Ectodermal cell (in vitro differentiated cells): ENCODE results near the gene LRP4.

ENCODE experiments used
- H3K27ac ChIP-seq: 2 replicates; pipeline ENCODE4 v1.7.0; 2013; ENCODE audit warnings: mild to moderate bottlenecking, low read depth, low read length; ENCODE audit not compliant: insufficient read depth, poor library complexity, severe bottlenecking
- H3K27me3 ChIP-seq: 2 replicates; pipeline ENCODE4 v1.7.0; 2013; ENCODE audit warnings: mild to moderate bottlenecking, low read length; ENCODE audit not compliant: insufficient read depth, control insufficient read depth, poor library complexity, severe bottlenecking
- H3K36me3 ChIP-seq: one replicate; pipeline ENCODE4 v1.7.0; 2013; ENCODE audit warnings: low read length; ENCODE audit not compliant: control insufficient read depth, insufficient read depth
- H3K4me1 ChIP-seq: one replicate; pipeline ENCODE4 v1.7.0; 2013; ENCODE audit warnings: low read length; ENCODE audit not compliant: control insufficient read depth, insufficient read depth
- H3K4me3 ChIP-seq: 2 replicates; pipeline ENCODE4 v1.7.0; 2013; ENCODE audit warnings: low read depth, low read length, control low read depth; ENCODE audit not compliant: insufficient read depth
- H3K9me3 ChIP-seq: 2 replicates; pipeline ENCODE4 v1.7.0; 2013; ENCODE audit warnings: mild to moderate bottlenecking, low read length, moderate library complexity; ENCODE audit not compliant: control insufficient read depth
- WGBS, 2 experiments: methylation state at CpG; one replicate each; pipeline ENCODE4 v1.1.7; 2013; ENCODE audit warnings: missing lambda C conversion rate in 2 of 2; 5-methylcytosine and 5-hydroxymethylcytosine counted together

Gene LRP4

DNA sequence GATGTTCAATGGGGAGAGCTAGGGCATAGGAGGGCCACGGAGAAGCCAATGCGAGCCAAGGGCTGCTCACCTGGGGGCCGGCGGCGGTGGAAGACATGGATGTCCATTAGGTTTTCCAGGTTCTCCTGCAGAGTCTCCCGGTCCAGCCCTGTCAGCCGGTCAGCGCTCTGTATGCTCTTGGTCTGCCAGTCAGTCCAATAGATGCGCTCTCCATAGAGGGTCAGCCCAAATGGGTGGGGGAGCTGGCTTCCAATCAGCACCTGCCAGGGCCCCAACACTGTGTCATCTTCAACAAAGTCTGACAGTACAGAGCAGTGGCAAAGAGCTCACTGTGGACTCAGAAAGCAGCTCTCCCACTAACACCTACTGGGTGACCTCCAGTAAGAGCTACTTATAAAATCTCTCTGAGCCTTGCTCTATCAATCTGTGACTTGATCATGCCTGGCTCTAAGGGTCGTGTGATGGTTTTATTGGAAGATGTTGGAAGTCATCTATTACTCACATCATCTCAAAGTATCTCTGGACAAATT, 39.2 kb downstream of the LRP4 start:
- no peaks in the 10 kb centered on the region for H3K9me3 ChIP-seq
- no peaks in the 10 kb centered on the region for H3K27me3 ChIP-seq
- H3K4me3 ChIP-seq, result no peak overlapping the region
- H3K4me1 ChIP-seq, result no peaks in the 10 kb centered on the region
- H3K36me3 ChIP-seq, result peaks cover 74% of the 10 kb centered on the region
- no peak overlapping the region for H3K27ac ChIP-seq
- WGBS, 2 experiments, result 91 to 94% methylated on average over 9 to 10 of the region's 10 CpGs

- Histone ChIP-seq H3K4me1 (no peaks in the 10 kb centered on the region), H3K4me3 (no peak overlapping the region), H3K27ac (no peak overlapping the region), H3K9me3 (no peaks in the 10 kb centered on the region), H3K27me3 (no peaks in the 10 kb centered on the region), H3K36me3 (peaks cover 84% of the 10 kb centered on the region)
- 80 to 100% methylated on average over 1 of the region's 1 CpG for WGBS, 2 experiments
Measured at GRCh38 chr11:46877580-46877979, 40.8 kb downstream of the LRP4 start.

- no peak overlapping the region for H3K4me3 ChIP-seq
- peaks cover 88% of the 10 kb centered on the region for H3K36me3 ChIP-seq
- no peak overlapping the region for H3K27ac ChIP-seq
- H3K4me1 ChIP-seq, result no peaks in the 10 kb centered on the region
- no peaks in the 10 kb centered on the region for H3K9me3 ChIP-seq
- H3K27me3 ChIP-seq, result no peaks in the 10 kb centered on the region
- 96 to 97% methylated on average over 11 of the region's 11 CpGs for WGBS, 2 experiments
Measured at GRCh38 chr11:46876471-46876870, 41.9 kb downstream of the LRP4 start.

GRCh38 chr11:46874586-46874985, 43.8 kb downstream of the LRP4 start:
- H3K9me3 ChIP-seq, result no peaks in the 10 kb centered on the region
- H3K4me3 ChIP-seq, result no peak overlapping the region
- no peak overlapping the region for H3K27ac ChIP-seq
- H3K4me1 ChIP-seq, result no peaks in the 10 kb centered on the region
- WGBS, 2 experiments, result 94 to 96% methylated on average over 6 of the region's 6 CpGs
- H3K27me3 ChIP-seq, result no peaks in the 10 kb centered on the region
- peaks cover 91% of the 10 kb centered on the region for H3K36me3 ChIP-seq

DNA sequence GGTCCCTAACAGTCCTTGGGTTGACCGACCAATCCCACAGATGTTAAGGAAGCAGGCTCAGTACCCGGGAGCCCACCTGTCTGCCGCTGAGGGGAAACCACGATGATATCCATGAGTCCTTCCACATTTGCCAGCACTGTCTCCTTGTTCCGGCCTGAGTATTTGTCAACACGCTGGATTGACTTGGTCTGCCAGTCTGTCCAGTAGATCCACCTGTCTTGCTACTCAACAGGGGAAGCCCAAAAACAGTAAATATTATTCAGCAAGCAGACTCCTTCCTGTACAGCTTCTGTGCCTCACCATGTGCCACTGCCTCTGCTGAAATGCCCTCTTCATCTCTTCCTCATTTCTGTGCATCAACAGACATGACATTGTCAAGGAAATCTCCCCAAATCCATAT, 49.4 kb downstream of the LRP4 start:
- WGBS, 2 experiments, result 94 to 97% methylated on average over 6 of the region's 6 CpGs
- no peaks in the 10 kb centered on the region for H3K9me3 ChIP-seq
- no peak overlapping the region for H3K27ac ChIP-seq
- no peaks in the 10 kb centered on the region for H3K27me3 ChIP-seq
- H3K4me3 ChIP-seq, result no peak overlapping the region
- H3K4me1 ChIP-seq, result no peaks in the 10 kb centered on the region
- H3K36me3 ChIP-seq, result peaks cover 83% of the 10 kb centered on the region

- Histone ChIP-seq H3K4me1 (no peaks in the 10 kb centered on the region), H3K4me3 (no peak overlapping the region), H3K27ac (no peak overlapping the region), H3K36me3 (peaks cover 76% of the 10 kb centered on the region), H3K27me3 (no peaks in the 10 kb centered on the region), H3K9me3 (no peaks in the 10 kb centered on the region)
- 89 to 96% methylated on average over 2 of the region's 2 CpGs for WGBS, 2 experiments
Measured at GRCh38 chr11:46865340-46865739, 53.0 kb downstream of the LRP4 start.

- H3K4me3 ChIP-seq, result no peak overlapping the region
- H3K9me3 ChIP-seq, result no peaks in the 10 kb centered on the region
- no peaks in the 10 kb centered on the region for H3K4me1 ChIP-seq
- 95% methylated on average over 4 of the region's 4 CpGs for WGBS, 2 experiments
- no peak overlapping the region for H3K27ac ChIP-seq
- H3K27me3 ChIP-seq, result no peaks in the 10 kb centered on the region
- peaks cover 59% of the 10 kb centered on the region for H3K36me3 ChIP-seq
Measured at GRCh38 chr11:46860218-46860617, 58.1 kb downstream of the LRP4 start.

DNA sequence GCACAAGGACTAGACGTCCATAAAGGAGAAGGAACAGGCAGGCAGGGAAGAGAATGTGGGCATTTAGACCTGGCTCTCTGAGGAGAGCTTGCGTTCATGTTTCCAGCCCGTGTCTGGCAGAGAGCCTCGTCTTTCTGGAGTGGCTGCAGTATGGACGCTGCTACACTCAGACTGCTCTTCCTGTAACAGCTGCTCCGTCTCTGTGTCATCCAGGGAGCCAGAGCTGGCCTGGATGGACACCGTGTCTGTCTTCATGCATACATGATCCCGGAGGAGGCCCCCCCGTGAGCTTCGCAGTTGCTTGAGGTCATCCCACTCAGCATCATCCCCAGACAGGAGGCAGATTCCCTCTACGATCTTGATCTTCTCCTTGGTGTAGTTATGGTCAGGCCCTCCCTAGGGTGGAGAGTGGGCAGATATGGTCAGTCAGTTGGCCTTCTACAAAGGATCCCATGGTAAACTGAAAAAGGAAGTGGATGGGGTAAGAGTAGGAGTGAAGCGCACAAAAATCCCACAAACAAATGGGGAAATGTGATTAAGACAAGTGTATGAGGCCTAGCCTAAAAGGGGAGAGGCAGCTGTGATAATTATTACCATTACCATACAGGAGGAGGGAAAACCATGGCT, 59.3 kb downstream of the LRP4 start:
- no peak overlapping the region for H3K27ac ChIP-seq
- H3K4me1 ChIP-seq, result no peaks in the 10 kb centered on the region
- H3K36me3 ChIP-seq, result peaks cover 48% of the 10 kb centered on the region
- no peak overlapping the region for H3K4me3 ChIP-seq
- H3K27me3 ChIP-seq, result no peaks in the 10 kb centered on the region
- 95 to 97% methylated on average over 12 of the region's 12 CpGs for WGBS, 2 experiments
- H3K9me3 ChIP-seq, result no peaks in the 10 kb centered on the region

DNA sequence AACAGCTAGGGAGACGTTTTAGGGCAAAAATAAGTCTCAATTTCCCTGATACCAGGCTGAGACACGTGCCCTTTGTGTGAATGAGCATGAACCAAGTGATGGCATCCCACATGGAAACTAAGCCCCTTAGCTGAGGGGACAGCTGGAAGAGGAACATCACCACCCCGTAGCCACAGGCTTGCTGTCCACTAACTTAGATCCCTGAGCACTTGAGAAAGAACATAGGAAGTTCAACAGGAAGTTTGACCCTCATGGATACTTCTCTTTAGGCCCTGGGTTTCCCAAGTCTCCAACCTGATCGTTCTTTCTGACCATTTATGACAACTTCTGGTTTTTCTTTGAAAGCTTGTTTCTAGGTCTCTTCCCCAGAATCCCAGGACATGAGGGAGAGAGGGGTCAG, 60.7 kb downstream of the LRP4 start:
- WGBS, 2 experiments, result 90 to 96% methylated on average over 4 of the region's 4 CpGs
- Histone ChIP-seq H3K4me1 (no peaks in the 10 kb centered on the region), H3K27ac (no peak overlapping the region), H3K9me3 (no peaks in the 10 kb centered on the region), H3K36me3 (peaks cover 35% of the 10 kb centered on the region), H3K4me3 (no peak overlapping the region), H3K27me3 (no peaks in the 10 kb centered on the region)

GRCh38 chr11:46856605-46857343, 61.6 kb downstream of the LRP4 start:
- Histone ChIP-seq H3K27ac (no peak overlapping the region), H3K4me3 (no peak overlapping the region), H3K27me3 (no peaks in the 10 kb centered on the region), H3K9me3 (no peaks in the 10 kb centered on the region), H3K36me3 (peaks cover 27% of the 10 kb centered on the region), H3K4me1 (no peaks in the 10 kb centered on the region)
- WGBS, 2 experiments, result 73 to 95% methylated on average over 4 to 5 of the region's 5 CpGs
